ENCODE results near the gene TBC1D26.
"Not testable (repeated sequence)": the region's sequence is repeated elsewhere in the genome, so short reads cannot be mapped to it uniquely, and the experiment has no call there.

The TBC1D26 gene

GRCh38 chr17:15731900-15732299, at the start of gene TBC1D26:
TBC1D26 (plus strand) TSS chr17:15732283; CDS start chr17:15735349, 3,066 bp downstream.
- not testable (repeated sequence) for H3K9ac ChIP-seq; H3K27ac ChIP-seq; H3K4me2 ChIP-seq; H3K4me3 ChIP-seq (IDR thresholded peaks at IDR 0.05; ENCODE audit: insufficient read depth, low read depth, low read length); H3K36me3 ChIP-seq (ENCODE audit: insufficient read depth); H3K4me1 ChIP-seq (ENCODE audit: low read depth, poor library complexity, severe bottlenecking); H3K27me3 ChIP-seq (ENCODE audit: insufficient read depth, low read depth); H4K20me1 ChIP-seq (ENCODE audit: insufficient read depth); H3K79me2 ChIP-seq (ENCODE audit: insufficient read depth, low read depth); H2AFZ ChIP-seq (ENCODE audit: low read depth)

- H3K4me3 ChIP-seq (IDR thresholded peaks at IDR 0.05; ENCODE audit: insufficient read depth, low read depth, low read length); H2AFZ ChIP-seq (ENCODE audit: low read depth); H4K20me1 ChIP-seq (ENCODE audit: insufficient read depth); H3K27ac ChIP-seq; H3K4me2 ChIP-seq; H3K9ac ChIP-seq; H3K36me3 ChIP-seq (ENCODE audit: insufficient read depth); H3K79me2 ChIP-seq (ENCODE audit: insufficient read depth, low read depth); H3K27me3 ChIP-seq (ENCODE audit: insufficient read depth, low read depth); H3K4me1 ChIP-seq (ENCODE audit: low read depth, poor library complexity, severe bottlenecking): not testable (repeated sequence)
Observed at GRCh38 chr17:15683135-15683534, 48.9 kb upstream of the TBC1D26 start.

- not testable (repeated sequence) for H3K27ac ChIP-seq
- 0 out of 2 replicates have a peak within 1 kb of the TSS, but pooled peaks have one; percentile 14 for H2AFZ ChIP-seq (ENCODE audit: low read depth)
Observed at GRCh38 chr17:15683824-15684478, 48.1 kb upstream of the TBC1D26 start, which contains the start of gene TRIM16. TRIM16 (minus strand) TSS chr17:15684311; CDS start chr17:15651609, 32,702 bp downstream.

GRCh38 chr17:15687494-15687893, 44.6 kb upstream of the TBC1D26 start:
- not testable (repeated sequence) for H3K36me3 ChIP-seq (ENCODE audit: insufficient read depth); H2AFZ ChIP-seq (ENCODE audit: low read depth); H3K27me3 ChIP-seq (ENCODE audit: insufficient read depth, low read depth); H3K4me3 ChIP-seq (IDR thresholded peaks at IDR 0.05; ENCODE audit: insufficient read depth, low read depth, low read length); H3K79me2 ChIP-seq (ENCODE audit: insufficient read depth, low read depth); H3K4me1 ChIP-seq (ENCODE audit: low read depth, poor library complexity, severe bottlenecking); H4K20me1 ChIP-seq (ENCODE audit: insufficient read depth); H3K27ac ChIP-seq; H3K9ac ChIP-seq; H3K4me2 ChIP-seq

More at GRCh38 chr17:15683824-15684478, 48.1 kb upstream of the TBC1D26 start, which contains the start of gene TRIM16:
- not testable (repeated sequence) for H3K27me3 ChIP-seq (ENCODE audit: insufficient read depth, low read depth); H4K20me1 ChIP-seq (ENCODE audit: insufficient read depth); H3K79me2 ChIP-seq (ENCODE audit: insufficient read depth, low read depth); H3K36me3 ChIP-seq (ENCODE audit: insufficient read depth); H3K4me2 ChIP-seq; H3K4me3 ChIP-seq (IDR thresholded peaks at IDR 0.05; ENCODE audit: insufficient read depth, low read depth, low read length); H3K9ac ChIP-seq; H3K4me1 ChIP-seq (ENCODE audit: low read depth, poor library complexity, severe bottlenecking)

GRCh38 chr17:15698967-15699366, 33.1 kb upstream of the TBC1D26 start:
- not testable (repeated sequence) for H3K27me3 ChIP-seq (ENCODE audit: insufficient read depth, low read depth); H4K20me1 ChIP-seq (ENCODE audit: insufficient read depth); H3K9ac ChIP-seq; H3K36me3 ChIP-seq (ENCODE audit: insufficient read depth); H3K4me3 ChIP-seq (IDR thresholded peaks at IDR 0.05; ENCODE audit: insufficient read depth, low read depth, low read length); H3K4me1 ChIP-seq (ENCODE audit: low read depth, poor library complexity, severe bottlenecking); H3K27ac ChIP-seq; H3K4me2 ChIP-seq; H3K79me2 ChIP-seq (ENCODE audit: insufficient read depth, low read depth)
- H2AFZ ChIP-seq (ENCODE audit: low read depth): peak overlapping the region; percentile 41; the same call in 1 of the 2 replicates

- not testable (repeated sequence) for H3K27ac ChIP-seq; H3K4me3 ChIP-seq (IDR thresholded peaks at IDR 0.05; ENCODE audit: insufficient read depth, low read depth, low read length); H4K20me1 ChIP-seq (ENCODE audit: insufficient read depth); H3K4me2 ChIP-seq; H3K4me1 ChIP-seq (ENCODE audit: low read depth, poor library complexity, severe bottlenecking); H3K79me2 ChIP-seq (ENCODE audit: insufficient read depth, low read depth); H3K27me3 ChIP-seq (ENCODE audit: insufficient read depth, low read depth); H3K36me3 ChIP-seq (ENCODE audit: insufficient read depth); H3K9ac ChIP-seq
- peak within 1 kb of the TSS; percentile 41; the same call in 1 of the 2 replicates for H2AFZ ChIP-seq (ENCODE audit: low read depth)
Observed at GRCh38 chr17:15699413-15699924, 32.6 kb upstream of the TBC1D26 start, which contains the start of gene ZNF286A. ZNF286A (plus strand) TSS chr17:15699752; CDS start chr17:15700330, 578 bp downstream.

- H2AFZ ChIP-seq (ENCODE audit: low read depth): not testable (repeated sequence)
Observed at GRCh38 chr17:15699937-15700336, 32.1 kb upstream of the TBC1D26 start.

GRCh38 chr17:15704239-15704638, 27.8 kb upstream of the TBC1D26 start:
- H3K4me1 ChIP-seq (ENCODE audit: low read depth, poor library complexity, severe bottlenecking); H3K79me2 ChIP-seq (ENCODE audit: insufficient read depth, low read depth); H3K4me2 ChIP-seq; H3K9ac ChIP-seq; H2AFZ ChIP-seq (ENCODE audit: low read depth); H3K27me3 ChIP-seq (ENCODE audit: insufficient read depth, low read depth); H3K27ac ChIP-seq; H3K4me3 ChIP-seq (IDR thresholded peaks at IDR 0.05; ENCODE audit: insufficient read depth, low read depth, low read length); H4K20me1 ChIP-seq (ENCODE audit: insufficient read depth); H3K36me3 ChIP-seq (ENCODE audit: insufficient read depth): not testable (repeated sequence)

More at GRCh38 chr17:15699937-15700336, 32.1 kb upstream of the TBC1D26 start:
- H3K9ac ChIP-seq; H3K36me3 ChIP-seq (ENCODE audit: insufficient read depth); H3K27me3 ChIP-seq (ENCODE audit: insufficient read depth, low read depth); H3K27ac ChIP-seq; H3K4me1 ChIP-seq (ENCODE audit: low read depth, poor library complexity, severe bottlenecking); H4K20me1 ChIP-seq (ENCODE audit: insufficient read depth); H3K4me2 ChIP-seq; H3K4me3 ChIP-seq (IDR thresholded peaks at IDR 0.05; ENCODE audit: insufficient read depth, low read depth, low read length); H3K79me2 ChIP-seq (ENCODE audit: insufficient read depth, low read depth): not testable (repeated sequence)

GRCh38 chr17:15704813-15705212, 27.3 kb upstream of the TBC1D26 start:
- H2AFZ ChIP-seq (ENCODE audit: low read depth); H3K4me2 ChIP-seq; H3K4me1 ChIP-seq (ENCODE audit: low read depth, poor library complexity, severe bottlenecking); H3K36me3 ChIP-seq (ENCODE audit: insufficient read depth); H4K20me1 ChIP-seq (ENCODE audit: insufficient read depth); H3K9ac ChIP-seq; H3K4me3 ChIP-seq (IDR thresholded peaks at IDR 0.05; ENCODE audit: insufficient read depth, low read depth, low read length); H3K27me3 ChIP-seq (ENCODE audit: insufficient read depth, low read depth); H3K79me2 ChIP-seq (ENCODE audit: insufficient read depth, low read depth); H3K27ac ChIP-seq: not testable (repeated sequence)

- not testable (repeated sequence) for H3K27ac ChIP-seq; H3K27me3 ChIP-seq (ENCODE audit: insufficient read depth, low read depth); H3K9ac ChIP-seq; H3K36me3 ChIP-seq (ENCODE audit: insufficient read depth); H3K4me3 ChIP-seq (IDR thresholded peaks at IDR 0.05; ENCODE audit: insufficient read depth, low read depth, low read length); H2AFZ ChIP-seq (ENCODE audit: low read depth); H3K79me2 ChIP-seq (ENCODE audit: insufficient read depth, low read depth); H3K4me2 ChIP-seq; H4K20me1 ChIP-seq (ENCODE audit: insufficient read depth); H3K4me1 ChIP-seq (ENCODE audit: low read depth, poor library complexity, severe bottlenecking)
Observed at GRCh38 chr17:15708879-15709278, 23.2 kb upstream of the TBC1D26 start.
